NT2/D1 (cell line): ENCODE data around the gene PDE6H.

ENCODE experiments used
- SUZ12 ChIP-seq: IDR thresholded peaks from 2 replicates; pipeline ENCODE4 v1.6.1; 2011; ENCODE audit not compliant: insufficient read length, insufficient read depth; ENCODE audit errors: extremely low read depth
- YY1 ChIP-seq: IDR thresholded peaks from 2 replicates; pipeline ENCODE4 v1.6.1; 2011; ENCODE audit not compliant: insufficient read length, insufficient read depth
- ZNF274 ChIP-seq: IDR thresholded peaks from 2 replicates; pipeline ENCODE4 v1.6.1; 2011; ENCODE audit warnings: mild to moderate bottlenecking, low read depth, low read length

DNA sequence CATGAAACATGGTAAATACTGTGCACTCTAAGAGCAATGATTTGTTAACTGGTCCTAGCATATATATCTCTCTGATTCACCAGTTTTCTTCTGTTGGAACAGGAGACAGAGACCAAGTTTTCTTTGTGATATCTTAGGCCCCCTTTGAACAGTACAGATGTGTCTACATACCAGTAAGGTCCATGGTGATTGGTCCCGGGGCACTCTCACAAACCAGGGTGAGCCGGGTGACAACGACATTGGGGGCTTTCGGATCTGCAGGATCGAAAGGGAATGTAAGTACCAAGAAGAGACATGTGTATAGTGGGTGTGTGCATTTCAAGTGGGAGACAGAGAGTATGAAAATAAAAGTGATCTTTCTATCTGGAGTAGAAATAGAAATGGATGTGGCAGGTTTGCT is 23.2 kb upstream of the PDE6H start:
- no peak for TF ChIP-seq SUZ12
- no peak for TF ChIP-seq YY1
- TF ChIP-seq ZNF274, result no peak
